HG02798 (cell line): ENCODE data around the gene EFNA2.

Source experiments
- ATAC-seq: cut with Tn5 transposase; IDR thresholded peaks from one replicate; pipeline ENCODE4 v1.9.1; 2021; ENCODE audit warnings: mild to moderate bottlenecking; ENCODE audit not compliant: unreplicated experiment, poor library complexity

The EFNA2 gene

GRCh38 chr19:1270213-1270853 lies 15.3 kb upstream of the EFNA2 start:
- ATAC-seq = no peak

GRCh38 chr19:1270854-1271527 lies 14.7 kb upstream of the EFNA2 start:
- no peak for ATAC-seq

GRCh38 chr19:1271528-1272422 lies 13.9 kb upstream of the EFNA2 start:
- ATAC-seq = no peak

GRCh38 chr19:1272423-1273262 lies 13.0 kb upstream of the EFNA2 start:
- no peak for ATAC-seq

GRCh38 chr19:1273263-1274041 lies 12.2 kb upstream of the EFNA2 start:
- ATAC-seq = no peak

- no peak for ATAC-seq
Observed at GRCh38 chr19:1274081-1274851, 11.4 kb upstream of the EFNA2 start.

GRCh38 chr19:1274852-1275259 lies 10.8 kb upstream of the EFNA2 start:
- no peak for ATAC-seq

GRCh38 chr19:1275260-1275975 lies 10.3 kb upstream of the EFNA2 start, which contains the start of gene FAM174C:
Gene FAM174C (plus strand): TSS chr19:1275530. CDS start chr19:1275550, 20 bp downstream.
- peak; percentile 84 for ATAC-seq

- no peak for ATAC-seq
Observed at GRCh38 chr19:1275976-1276627, 9.6 kb upstream of the EFNA2 start.

- ATAC-seq = no peak
Observed at GRCh38 chr19:1276628-1277022, 9.0 kb upstream of the EFNA2 start.

GRCh38 chr19:1277061-1277460 lies 8.6 kb upstream of the EFNA2 start:
- no peak for ATAC-seq

- ATAC-seq = no peak
Observed at GRCh38 chr19:1278074-1278473, 7.6 kb upstream of the EFNA2 start.

- no peak for ATAC-seq
Observed at GRCh38 chr19:1278713-1279660, 6.7 kb upstream of the EFNA2 start.

GRCh38 chr19:1279782-1280341 lies 5.8 kb upstream of the EFNA2 start:
- ATAC-seq = no peak

GRCh38 chr19:1280636-1281568 lies 4.8 kb upstream of the EFNA2 start:
- no peak for ATAC-seq
